ENCODE results near the gene ZSCAN20.

DNA sequence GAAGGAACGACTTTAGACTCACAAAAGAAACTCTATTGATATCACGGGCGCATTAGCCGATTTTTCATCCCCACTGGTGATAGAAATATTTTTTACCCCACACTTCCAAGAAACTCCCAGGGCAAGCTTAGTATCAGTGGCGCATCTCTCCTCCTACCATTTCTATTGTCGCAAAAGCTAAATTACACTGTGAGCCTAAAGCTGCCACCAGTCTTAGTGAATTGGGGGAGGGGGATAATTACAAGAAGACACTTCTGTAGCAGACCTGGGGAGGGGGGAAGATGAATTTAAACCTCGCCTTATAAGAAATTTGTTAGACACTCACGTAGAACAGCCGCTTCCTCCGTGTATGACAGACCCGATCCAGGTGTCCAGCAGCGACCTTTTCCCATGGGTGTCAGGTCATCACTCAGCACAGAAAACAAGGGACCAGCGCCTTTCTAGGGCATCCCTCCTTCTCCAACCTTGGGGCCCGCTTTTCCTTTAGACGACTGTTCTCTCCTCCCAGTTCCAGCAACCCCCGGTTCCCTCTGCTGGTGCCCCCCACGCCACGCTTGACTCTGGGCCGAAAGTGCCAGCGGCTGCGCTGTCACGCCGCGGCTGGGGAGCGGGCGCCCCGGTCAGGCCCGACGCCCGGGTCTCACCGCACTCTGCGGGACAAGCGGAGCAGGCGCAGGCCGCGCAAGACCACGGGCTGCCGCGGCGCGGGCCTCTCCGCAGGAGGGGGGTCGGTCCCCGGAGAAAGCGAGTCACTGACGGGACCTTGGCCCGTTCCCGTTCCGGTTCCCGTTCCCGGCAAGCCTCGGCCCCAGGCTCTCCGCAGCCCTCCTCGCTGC, 42.4 kb upstream of the ZSCAN20 start:
- TF ChIP-seq EZH2 (IDR thresholded peaks at IDR 0.05) (no peak), POLR2AphosphoS5 (IDR thresholded peaks at IDR 0.05; ENCODE audit: low read depth, low read length) (0 out of 2 replicates have a peak, but pooled peaks have one; percentile 13), JUND (IDR thresholded peaks at IDR 0.05) (no peak), EZH2phosphoT487 (IDR thresholded peaks at IDR 0.05; ENCODE audit: borderline replicate concordance) (no peak), YY1 (IDR thresholded peaks at IDR 0.05; ENCODE audit: extremely low read depth, insufficient replicate concordance, low read depth, low read length) (no peak), ZNF274 (IDR thresholded peaks at IDR 0.05; ENCODE audit: low read depth, low read length) (no peak)
- TF ChIP-seq, protein P1, sequence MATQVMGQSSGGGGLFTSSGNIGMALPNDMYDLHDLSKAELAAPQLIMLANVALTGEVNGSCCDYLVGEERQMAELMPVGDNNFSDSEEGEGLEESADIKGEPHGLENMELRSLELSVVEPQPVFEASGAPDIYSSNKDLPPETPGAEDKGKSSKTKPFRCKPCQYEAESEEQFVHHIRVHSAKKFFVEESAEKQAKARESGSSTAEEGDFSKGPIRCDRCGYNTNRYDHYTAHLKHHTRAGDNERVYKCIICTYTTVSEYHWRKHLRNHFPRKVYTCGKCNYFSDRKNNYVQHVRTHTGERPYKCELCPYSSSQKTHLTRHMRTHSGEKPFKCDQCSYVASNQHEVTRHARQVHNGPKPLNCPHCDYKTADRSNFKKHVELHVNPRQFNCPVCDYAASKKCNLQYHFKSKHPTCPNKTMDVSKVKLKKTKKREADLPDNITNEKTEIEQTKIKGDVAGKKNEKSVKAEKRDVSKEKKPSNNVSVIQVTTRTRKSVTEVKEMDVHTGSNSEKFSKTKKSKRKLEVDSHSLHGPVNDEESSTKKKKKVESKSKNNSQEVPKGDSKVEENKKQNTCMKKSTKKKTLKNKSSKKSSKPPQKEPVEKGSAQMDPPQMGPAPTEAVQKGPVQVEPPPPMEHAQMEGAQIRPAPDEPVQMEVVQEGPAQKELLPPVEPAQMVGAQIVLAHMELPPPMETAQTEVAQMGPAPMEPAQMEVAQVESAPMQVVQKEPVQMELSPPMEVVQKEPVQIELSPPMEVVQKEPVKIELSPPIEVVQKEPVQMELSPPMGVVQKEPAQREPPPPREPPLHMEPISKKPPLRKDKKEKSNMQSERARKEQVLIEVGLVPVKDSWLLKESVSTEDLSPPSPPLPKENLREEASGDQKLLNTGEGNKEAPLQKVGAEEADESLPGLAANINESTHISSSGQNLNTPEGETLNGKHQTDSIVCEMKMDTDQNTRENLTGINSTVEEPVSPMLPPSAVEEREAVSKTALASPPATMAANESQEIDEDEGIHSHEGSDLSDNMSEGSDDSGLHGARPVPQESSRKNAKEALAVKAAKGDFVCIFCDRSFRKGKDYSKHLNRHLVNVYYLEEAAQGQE (IDR thresholded peaks at IDR 0.05; ENCODE audit: low read depth) = no peak
- TF ChIP-seq, protein P2, sequence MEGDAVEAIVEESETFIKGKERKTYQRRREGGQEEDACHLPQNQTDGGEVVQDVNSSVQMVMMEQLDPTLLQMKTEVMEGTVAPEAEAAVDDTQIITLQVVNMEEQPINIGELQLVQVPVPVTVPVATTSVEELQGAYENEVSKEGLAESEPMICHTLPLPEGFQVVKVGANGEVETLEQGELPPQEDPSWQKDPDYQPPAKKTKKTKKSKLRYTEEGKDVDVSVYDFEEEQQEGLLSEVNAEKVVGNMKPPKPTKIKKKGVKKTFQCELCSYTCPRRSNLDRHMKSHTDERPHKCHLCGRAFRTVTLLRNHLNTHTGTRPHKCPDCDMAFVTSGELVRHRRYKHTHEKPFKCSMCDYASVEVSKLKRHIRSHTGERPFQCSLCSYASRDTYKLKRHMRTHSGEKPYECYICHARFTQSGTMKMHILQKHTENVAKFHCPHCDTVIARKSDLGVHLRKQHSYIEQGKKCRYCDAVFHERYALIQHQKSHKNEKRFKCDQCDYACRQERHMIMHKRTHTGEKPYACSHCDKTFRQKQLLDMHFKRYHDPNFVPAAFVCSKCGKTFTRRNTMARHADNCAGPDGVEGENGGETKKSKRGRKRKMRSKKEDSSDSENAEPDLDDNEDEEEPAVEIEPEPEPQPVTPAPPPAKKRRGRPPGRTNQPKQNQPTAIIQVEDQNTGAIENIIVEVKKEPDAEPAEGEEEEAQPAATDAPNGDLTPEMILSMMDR (IDR thresholded peaks at IDR 0.05 in 2 of 3, conservative IDR thresholded peaks at IDR 0.05 in 1 of 3; ENCODE audit: borderline replicate concordance in 1 of 3, insufficient read depth in 1 of 3, low read depth in 2 of 3, low read length in 2 of 3) = no peak
- TF ChIP-seq, protein P3, sequence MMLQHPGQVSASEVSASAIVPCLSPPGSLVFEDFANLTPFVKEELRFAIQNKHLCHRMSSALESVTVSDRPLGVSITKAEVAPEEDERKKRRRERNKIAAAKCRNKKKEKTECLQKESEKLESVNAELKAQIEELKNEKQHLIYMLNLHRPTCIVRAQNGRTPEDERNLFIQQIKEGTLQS (IDR thresholded peaks at IDR 0.05) = no peak

All from HCT116 (cell line).